GM19324 (cell line): ENCODE measurements around the gene GLP2R.

ENCODE experiments used
- ATAC-seq: cut with Tn5 transposase; IDR thresholded peaks from one replicate; pipeline ENCODE4 v1.9.1; 2021; ENCODE audit warnings: mild to moderate bottlenecking, moderate library complexity; ENCODE audit not compliant: unreplicated experiment, low FRiP score

The GLP2R gene

DNA sequence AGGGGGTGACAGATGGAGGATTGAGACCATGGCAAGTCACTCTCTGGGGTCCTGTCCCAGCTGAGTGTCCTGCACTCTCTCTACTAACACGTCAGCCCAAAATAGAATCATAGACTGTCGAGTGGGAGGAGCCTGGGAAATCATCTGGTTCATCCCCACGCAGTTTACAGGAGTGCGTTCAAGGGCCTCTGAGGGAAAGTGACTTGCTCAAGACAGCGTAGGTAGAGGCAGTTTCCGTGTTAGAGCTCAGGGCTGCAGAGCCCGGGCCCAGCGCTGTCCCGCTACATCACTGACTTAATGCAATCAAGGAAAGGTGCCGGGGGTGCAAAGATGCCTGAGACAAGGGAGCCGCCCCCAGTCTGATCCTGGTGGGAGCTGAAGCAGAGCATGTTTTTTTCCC, 14.2 kb upstream of the GLP2R start:
- ATAC-seq = no peak

- no peak for ATAC-seq
Measured at GRCh38 chr17:9813166-9813565, 12.6 kb upstream of the GLP2R start.

GRCh38 chr17:9814337-9814945, 11.3 kb upstream of the GLP2R start:
- no peak for ATAC-seq

GRCh38 chr17:9816472-9816871, 9.3 kb upstream of the GLP2R start:
- no peak for ATAC-seq

- ATAC-seq = no peak
Measured at GRCh38 chr17:9817086-9817485, 8.6 kb upstream of the GLP2R start.

DNA sequence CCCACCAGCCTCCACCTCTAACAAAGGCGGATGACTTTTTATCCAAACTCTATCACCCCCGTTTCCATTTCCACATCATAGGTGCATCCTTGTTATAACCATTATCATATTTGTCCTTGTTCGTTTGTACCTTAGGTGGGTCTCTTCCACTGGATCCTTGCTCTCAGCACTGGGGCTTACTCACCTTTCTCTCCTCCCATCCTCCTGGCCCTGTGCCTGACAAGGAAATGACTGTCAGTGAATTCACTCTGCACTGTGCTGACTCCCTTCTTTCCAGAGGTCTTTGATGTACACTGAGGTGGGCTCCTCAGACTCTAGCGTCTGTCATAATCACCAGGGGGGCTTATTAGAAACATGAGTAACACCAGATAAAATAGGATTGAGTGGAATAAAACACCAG, 7.0 kb upstream of the GLP2R start:
- ATAC-seq = no peak

DNA sequence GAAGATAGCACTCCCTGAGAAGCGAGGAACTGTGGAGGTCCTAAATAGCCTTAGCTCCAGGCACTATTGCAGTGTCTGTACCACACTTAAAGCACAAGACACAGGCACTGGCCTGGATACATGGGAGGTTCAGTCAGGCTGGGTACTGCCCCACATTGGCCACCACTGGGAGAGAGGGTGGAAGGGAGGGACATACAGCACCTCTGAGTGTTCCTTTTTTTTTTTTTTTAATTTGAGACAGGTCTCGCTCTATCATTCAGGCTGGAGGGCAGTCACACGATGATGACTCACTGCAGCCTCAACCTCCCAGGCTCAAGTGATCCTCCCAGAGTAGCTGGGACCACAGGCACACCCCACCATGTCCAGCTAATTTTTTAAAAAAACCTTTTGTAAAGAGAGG, 5.3 kb upstream of the GLP2R start:
- no peak for ATAC-seq

- ATAC-seq = no peak
Measured at GRCh38 chr17:9821921-9822320, 3.8 kb upstream of the GLP2R start, which contains the start of gene GSG1L2. Gene GSG1L2 (minus strand): TSS chr17:9822079. CDS start chr17:9822071, 8 bp downstream.

DNA sequence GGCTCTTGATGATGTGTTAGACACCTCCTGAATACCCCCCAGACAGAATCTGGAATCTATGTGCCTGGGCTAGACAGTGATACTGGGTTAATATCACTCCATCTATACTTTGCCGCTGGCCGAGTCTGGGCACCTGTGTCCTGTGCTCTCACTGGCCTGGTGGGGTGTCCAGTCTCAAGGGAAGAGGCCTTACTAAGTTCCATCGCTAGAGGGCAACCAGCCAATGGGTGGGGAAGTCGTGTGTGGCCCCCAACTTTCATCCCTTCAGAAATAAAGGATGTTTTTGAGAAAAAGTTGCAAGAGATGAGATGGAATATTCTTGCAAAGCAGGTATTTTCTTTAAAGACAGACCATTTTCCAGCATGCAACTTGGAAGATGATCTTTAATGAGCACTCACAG, 1.6 kb upstream of the GLP2R start:
- no peak for ATAC-seq

GRCh38 chr17:9824797-9825338, 856 bp upstream of the GLP2R start:
- no peak for ATAC-seq

- no peak for ATAC-seq
Measured at GRCh38 chr17:9828296-9829295, 2.9 kb downstream of the GLP2R start.

DNA sequence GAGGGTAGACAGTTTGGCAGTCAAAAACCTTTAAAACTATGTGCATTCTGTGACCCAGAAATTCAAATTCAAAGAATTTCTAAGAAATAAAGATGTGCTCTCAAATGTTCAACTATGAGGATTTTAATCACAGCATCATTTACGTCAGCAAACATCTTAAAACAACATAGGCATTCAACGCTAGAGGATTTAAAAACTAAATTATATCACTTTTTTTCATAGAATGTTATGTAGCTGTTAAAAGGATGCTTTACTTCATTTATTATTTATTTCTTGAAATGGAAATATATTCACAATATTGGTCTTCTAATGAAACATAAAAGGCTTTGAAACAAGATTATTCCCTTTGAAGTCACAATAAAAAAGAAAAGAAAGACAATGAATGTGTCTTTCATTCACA, 3.6 kb downstream of the GLP2R start:
- no peak for ATAC-seq

DNA sequence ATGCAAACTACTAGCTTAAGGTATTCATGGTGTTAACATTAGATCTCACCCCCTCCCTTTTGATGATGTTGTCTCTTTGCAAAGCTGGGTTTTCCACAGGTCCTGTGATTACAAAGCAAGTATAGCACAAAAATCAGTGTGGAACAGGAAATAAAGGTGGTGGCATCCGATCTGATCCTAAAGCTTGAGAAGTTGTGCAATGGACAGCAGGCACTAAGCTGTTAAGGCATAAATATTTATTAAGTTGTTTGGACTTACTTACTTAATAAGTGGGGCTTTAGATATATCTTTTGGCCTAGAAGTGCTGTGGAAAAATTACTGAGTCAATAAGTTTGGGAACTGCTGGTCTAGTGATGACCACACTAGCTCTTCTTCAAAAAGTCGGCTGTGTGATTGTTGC, 5.0 kb downstream of the GLP2R start:
- ATAC-seq = no peak

DNA sequence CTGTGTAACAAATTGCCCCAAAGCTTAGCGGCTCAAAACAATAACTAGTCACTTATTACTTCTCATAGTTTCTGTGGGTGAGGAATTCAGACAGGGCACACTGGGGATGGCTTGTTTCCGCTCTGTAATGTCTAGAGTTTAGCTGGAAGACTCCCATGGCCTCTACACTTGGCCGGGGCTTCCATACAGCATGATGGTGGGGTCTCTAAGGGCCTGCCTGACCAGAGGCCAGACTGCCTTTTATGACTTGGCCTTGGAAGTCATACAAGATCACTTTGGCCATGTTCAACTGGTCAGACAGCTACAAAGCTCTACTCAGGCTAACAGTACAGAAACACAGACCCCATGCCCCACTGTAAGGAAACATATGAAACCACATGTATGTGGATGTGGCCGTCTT, 8.2 kb downstream of the GLP2R start:
- ATAC-seq = no peak

- ATAC-seq = no peak
Measured at GRCh38 chr17:9837551-9838471, 12.1 kb downstream of the GLP2R start.

DNA sequence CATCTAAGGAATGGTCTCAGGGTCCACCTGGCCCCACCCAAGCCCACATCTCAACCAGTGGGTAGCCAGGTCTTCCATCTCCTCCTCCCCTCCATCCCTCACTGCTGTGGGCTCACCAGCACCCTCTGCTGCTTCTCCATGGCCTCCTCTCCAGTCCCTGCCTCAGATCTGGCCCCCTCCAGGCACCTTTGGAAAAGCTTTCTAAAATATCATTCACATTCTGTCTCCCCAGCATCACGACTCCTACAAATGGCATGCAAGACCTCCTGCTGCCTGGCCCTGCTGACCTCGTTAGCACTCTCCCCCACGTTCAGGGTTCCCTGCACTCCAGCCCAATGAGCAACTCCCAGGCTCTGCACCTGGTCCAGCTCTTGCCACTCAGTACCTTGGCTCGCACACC, 13.7 kb downstream of the GLP2R start:
- no peak for ATAC-seq

DNA sequence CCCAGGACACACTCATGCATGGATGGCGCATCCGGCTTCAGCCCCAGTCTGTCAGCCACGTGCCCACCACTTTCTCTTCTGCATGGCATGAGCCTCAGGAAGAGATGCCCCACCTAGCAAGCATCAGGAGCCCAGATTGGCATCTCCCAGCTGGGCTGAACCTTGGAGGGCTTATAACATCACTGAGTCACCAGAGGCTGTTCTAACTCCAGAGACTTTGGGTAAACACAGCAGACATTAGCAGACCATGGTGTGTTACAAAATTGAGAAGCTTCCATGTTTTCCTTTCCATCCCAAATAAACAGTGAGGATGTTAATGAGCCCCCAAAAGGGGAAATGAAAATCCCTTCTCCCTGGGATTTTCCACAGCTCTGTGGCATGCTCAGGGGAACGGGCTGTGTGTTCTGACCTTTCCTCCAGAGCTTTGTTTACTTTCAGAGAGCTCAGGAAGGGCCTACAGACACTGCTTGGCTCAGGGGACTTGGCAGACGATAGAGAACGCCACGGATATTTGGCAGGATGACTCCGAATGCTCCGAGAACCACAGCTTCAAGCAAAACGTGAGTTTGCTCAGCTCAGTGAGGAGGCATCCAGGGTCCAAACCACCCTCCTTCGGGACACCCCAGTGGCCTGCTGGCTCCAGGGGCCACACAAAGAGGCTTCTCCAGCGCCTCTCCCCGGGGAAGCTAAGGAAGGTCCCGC, 16.5 kb downstream of the GLP2R start:
- no peak for ATAC-seq

DNA sequence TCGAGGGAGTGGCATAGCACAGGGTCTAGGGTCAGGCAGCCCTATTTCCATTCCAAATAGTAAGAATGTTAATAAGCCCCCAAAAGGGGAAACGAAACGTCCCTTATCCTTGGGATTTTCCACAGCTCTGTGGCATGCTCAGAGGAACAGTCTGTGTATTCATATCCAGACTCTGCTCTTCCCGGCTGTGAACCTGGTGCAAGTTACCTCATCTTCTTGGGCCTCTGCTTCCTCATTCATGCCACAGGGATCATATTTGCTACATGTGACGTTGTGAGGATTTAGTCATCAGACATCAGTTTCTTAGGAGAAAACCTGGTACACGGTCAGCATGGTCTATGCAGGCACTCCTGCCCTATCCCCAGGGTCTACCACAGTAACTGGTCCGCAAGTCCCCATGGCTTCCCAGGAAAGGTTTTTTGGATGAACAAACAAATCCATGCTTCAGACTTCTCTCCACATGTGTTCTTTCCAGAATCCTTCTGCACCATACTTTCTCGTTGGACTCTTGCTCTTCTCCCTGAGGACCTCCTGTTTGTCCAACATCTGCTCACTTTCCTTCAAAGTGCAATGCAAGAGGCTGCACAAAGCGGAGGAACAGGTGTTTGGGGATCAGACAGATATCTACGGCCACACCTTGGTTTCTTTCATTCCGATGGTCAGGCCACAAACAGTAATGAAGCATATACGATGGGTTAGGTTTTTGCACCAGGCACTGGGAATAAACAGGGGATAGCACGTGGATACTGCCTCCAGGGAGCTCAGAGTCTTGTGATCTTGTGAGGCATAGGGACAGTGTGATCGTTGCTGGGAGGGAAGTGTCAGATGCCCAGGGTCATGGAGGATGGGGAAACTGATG, 17.7 kb downstream of the GLP2R start:
- ATAC-seq = no peak

DNA sequence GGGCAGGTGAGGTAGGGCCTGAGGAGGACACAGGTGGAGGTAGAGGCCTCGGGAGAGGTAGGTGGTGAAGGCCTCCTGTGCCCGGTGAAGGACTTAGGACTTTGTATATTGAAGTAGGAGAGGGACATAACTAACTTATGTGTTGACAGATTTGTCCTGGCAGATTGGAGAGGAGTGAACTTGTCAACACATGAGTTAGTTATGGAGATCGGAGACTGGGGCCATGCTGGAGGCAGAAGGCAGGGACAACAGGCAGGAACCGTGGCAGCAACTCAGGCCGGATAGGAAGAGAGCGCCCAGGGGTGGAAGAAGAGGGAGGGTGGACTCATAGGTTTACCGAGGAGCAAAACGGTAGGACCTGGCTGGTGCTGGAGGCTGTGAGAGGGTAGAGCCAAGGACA, 18.4 kb downstream of the GLP2R start:
- ATAC-seq = no peak
